UCSD-AML1 (cell line): Measurements from ENCODE around the gene IRAK2.

ENCODE experiments used
- DNase-seq: peaks from one replicate; lab custom pipeline; 2025; ENCODE audit not compliant: unreplicated experiment; lab: John Stamatoyannopoulos, UW

IRAK2 gene

DNA sequence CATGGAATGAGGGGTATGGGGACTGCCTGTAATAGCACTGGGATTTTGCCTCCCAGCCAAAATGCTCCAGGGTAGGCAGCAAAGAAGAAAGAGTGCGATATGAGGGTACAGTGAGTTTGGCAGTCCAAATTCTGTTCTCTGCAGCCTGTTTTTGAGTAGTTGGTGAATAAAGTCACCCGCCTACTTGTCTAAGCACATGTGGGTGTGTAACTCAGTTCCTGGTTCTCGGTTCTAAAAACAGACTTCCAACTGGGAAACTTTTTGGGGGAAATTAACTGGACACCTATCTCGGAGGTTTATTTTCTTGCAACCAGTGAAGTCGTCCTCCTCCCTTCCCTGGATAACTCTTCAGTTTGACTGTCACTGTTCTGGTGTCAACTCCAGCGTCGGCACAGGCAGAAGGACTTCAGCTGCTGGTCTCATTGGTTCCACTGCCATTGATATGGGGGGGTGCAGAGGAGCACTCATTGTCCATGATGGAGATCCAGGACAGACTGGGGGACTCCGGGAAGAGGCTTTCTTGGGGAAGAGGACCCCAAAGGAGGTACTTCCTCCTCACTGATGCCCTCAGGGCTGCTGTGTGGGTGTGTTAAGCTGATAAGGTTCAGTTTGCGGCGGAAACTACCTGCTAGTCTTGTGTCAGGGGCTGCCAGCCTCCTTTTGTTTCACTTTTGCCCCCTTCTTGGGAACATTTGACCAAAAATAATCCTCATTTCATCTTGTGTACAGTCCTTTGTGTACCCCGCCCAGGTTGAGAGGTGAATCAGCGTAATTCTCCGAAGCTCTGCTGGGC lies 114.9 kb downstream of the IRAK2 start:
- DNase-seq, result no peak

DNA sequence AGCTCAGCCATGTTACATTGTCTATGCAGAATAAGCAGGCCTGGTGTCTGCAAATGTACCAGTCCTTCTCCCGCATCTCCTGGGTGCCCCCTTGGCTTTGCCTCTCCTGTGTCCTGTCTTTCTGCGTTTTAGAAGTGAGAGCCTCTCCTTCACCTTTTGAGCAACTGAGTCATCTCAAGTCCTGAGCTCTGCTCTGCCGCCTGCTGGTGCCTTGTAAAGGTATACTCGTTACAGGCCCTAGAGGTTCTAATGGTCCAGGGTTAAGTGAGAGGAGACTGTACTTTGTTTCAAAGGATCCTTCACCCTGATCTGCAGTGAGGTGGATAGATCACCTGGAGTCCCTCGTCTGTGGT lies 115.4 kb downstream of the IRAK2 start:
- no peak for DNase-seq

DNA sequence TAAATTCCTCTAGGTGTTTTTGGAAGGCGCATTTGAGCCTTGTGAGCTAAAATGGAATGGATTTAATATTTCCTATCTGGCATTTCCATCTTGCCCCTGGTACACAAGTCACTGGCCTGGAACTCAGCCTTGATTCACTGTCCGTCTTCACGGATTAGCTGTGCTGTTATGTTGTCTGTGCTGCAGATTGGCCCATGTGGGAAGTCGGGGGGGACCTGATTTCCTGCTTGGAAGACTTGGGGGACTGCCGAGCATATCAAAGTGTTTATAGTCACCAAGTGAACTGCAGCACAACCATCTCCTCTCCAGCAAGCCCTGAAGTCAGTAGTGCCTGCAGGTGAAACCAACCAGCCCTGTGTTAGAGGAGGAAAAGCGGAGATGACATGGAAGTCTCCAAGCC lies 115.9 kb downstream of the IRAK2 start:
- DNase-seq, result no peak

DNA sequence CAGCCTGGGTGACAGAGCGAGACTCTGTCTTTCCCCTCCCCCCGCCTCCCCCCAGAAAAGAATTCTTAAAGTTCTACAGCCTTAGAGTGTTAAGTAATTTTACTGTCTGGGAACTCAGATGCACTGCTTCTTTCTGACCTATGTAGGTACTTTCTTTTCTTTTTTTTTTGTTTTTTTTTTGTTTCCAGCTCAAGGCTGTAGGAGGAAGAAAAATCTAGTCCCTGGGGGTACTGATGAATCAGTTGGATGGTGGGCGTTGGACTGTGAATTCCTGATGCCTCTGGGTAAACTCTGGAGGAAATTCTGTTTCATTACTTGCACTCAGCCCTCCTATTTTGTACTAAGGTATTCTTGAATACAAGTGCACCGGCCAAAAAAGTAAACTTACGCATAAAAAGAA lies 117.2 kb downstream of the IRAK2 start:
- DNase-seq, result no peak

DNA sequence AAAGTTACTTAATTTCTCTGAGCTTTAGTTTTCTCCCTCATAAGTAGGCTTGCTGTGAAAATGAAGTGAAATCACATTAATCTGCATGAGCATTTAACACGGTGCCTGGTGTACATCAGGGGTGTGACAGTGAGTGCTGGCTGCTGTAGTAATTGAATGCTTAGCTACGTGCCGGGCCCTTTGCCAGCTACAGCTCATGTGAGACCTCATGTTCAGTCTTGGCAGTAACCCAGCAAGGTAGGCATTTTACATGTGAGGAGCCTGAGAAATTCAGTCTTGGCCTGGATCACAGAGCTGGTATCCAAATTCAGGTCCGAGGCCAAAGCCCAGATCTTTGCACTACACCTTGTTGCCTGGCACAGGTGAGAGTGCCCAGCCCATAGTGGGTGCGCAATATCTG lies 118.9 kb downstream of the IRAK2 start:
- no peak for DNase-seq

DNA sequence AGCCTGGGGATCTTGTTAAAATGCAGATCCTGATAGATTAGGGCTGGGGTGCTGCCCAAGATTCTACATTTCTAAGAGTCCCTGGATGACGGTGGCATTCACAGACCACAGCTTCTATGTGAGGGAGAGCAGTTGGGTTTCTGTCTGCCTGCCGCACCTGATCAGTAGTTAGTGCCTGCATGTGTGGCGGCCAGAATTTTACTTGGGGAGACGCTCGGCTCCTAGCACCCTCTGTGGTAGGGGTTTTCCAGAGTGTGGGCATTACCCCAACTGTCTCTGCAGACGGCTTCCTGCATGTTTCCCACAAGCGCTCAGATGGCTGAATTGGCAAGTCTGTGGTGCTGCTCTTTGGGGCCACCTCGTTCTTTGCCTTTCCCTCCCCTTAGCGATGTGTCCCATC lies 119.8 kb downstream of the IRAK2 start:
- no peak for DNase-seq

DNA sequence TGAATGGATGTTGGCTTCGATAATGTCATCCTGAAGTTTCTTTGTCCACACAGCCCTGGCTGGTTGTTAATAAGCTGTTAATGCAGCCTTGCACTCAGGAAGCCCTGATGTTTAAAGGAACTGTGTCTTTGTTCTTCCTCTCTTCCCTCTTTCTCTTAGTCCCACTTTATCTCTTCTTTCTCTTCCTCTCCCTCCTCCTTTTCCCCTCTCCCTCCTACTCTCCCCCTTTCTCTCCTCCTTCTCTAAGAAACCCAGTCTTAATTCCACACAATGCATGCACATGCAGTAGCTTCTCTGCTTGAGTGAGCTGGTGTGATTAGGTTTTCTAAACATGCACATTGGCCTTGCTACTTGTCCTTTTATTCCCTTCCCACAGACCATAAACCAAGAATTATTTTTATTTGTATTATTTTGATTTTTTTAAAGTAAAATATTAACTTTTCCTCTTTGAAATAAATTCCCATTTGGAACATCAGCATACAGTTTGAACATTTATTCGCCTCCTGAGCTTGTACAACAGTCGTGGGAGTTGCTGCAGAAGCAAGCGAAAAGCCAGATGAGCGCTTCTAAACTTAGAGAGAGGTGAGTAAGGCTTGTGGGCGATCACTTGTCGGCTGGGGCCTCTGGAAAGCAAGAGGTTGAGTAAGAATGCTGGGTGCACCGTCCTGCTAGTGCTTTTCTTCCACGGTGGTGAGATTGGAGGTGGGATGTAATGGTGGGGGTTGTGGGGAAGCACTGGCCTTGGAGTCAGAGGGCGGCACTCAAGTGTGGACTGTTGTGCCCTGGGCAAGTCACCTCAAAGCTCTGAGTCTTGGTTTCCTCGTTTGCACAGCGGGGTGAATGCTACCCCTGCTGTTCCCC lies 120.8 kb downstream of the IRAK2 start:
- DNase-seq, result no peak

DNA sequence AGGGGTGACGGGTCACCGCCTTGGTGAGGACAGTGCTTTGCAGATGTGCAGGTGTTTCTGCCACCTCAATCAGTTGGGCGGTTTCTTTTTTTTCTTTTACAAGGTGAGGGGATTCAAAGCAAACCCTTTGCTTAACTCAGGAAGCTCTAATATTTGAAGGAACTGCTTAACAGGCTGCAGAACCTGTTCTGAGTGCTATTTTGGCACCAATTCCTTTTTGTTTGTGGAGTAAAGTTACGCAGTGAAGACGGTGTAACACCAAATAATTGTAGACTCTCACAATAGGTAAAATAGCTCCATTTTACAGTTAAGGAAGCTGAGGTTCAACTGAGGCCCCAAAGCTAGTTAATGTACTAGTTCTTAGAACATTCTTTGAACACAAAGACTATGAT lies 121.4 kb downstream of the IRAK2 start:
- no peak for DNase-seq

DNA sequence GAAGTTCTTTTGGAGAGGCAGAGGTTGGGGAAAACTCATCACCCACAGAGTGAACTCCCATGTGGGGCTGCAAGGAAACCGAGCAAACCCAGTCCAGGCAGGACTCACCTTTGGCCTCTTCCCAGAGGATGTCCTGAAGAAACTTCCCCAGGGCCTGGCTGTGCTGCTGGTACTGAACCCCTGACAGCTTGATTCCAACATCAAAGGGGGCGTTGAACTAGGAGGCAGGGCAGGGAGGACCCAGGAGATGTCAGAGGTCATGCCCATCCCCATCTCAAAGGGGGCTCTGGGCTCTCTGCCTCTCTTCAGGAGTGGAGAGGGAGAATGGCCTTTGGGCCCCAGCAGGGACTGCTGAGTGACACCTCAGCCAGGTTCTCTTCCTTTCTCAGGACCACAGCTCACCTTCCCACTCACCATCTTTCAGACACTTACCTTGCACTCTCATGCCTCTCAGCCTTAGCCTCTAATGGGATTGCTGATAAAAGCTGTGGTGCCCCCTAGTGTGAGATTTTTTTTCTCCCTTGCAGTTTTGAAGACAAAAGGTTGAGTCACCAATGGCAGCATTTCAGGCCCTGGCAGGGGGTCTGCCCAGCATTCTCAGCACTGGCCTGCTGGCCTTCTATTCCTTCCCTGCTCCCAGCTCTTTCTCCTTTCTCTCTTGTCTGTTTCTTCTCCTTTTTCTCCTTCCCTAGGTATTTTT lies 122.0 kb downstream of the IRAK2 start:
- no peak for DNase-seq

DNA sequence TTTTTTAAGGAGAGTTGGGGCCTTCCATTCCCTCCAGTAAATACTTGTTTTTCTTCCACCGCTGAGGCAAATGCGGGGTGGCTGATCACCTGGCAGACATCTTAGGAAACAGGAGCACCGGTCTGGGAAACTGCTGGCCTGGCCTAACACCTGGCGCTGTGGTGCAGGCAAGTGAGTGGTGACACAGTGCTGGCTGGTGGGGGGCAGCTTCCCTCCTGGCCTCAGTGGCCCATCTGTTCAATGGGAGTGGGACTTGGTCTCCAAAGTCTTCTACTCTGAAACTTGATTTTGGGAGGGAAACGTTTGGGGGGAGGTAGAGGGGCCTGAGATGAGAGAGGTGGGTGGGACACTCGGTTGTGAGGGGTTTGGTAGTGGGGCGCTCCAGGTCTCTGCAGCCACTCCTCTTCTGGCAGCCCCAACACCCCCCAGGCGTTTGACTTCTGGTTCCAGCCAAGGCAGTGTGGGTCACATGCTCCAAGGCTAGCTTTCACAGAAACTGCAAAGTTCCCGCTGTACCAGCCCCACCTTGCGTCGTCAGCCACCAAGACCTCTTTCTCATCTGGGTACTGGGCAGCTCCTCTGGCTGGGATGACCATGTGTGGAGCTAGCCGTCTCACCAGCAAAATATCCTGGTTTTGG lies 123.3 kb downstream of the IRAK2 start:
- DNase-seq, result no peak

DNA sequence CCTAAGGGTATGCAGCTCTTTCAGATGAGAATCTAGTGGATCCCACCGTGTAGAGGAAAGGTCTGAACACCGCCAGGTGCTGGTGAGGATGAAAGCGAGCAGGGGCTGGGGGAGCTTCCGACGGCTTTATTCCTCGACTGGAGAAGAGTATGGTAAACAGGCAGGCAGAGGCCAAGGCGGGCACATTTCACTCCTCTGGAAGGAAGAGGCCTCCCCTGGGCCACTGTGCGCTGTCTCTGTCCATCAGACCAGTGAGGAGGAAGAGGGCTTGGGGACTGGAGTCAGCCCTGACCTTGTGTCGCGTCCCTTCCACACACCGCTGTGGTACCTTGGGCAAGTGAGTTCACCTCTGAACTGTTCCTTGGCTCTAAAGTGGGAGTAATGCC lies 123.8 kb downstream of the IRAK2 start:
- no peak for DNase-seq

DNA sequence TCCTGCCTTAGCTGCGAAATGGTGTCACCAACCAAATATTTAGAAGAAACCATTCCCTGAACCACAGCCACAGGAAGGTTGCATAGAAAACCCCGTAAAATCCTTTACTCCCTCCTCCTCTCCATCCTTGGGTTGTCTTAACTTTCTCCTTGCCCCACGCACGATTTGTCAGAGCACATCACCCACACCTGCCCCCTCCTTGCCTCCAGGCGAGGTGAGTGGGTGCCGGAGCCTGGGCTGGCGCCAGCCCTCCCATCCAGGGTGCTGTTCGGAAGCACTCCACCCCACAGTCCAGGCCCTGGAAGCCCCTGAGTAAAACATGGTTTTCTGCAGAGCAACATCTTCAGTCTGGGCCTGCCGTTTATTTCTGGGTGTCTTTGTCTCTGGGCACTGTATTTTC lies 124.4 kb downstream of the IRAK2 start:
- DNase-seq, result no peak

DNA sequence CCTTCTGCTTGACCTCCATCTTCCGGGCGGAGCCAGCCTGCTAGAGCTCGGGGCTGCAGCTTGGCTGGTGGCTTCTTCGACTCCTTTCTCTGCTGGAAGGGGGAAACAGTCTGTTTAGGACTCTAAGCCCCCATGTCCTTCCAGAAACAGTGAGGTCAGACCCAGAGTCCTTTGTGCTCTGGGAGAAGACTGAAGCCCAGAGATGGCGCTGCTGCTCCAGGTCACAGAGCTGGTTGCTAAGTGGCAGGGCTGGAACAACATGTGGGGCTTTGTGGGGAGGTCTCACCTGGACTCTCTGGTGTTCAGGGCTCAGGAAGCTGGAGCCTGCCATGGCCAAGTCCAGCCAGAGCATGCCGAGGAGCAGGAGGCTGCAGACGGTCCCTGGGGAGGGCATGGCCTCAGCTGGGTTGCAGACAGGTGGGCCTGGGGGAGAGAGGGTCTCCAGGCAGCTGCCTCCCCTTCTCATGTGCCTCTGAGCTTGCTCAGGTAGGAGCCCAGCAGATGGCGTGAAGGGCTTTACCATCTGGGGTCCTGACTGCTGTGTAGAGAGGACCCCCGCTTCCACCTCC lies 125.2 kb downstream of the IRAK2 start:
- no peak for DNase-seq

DNA sequence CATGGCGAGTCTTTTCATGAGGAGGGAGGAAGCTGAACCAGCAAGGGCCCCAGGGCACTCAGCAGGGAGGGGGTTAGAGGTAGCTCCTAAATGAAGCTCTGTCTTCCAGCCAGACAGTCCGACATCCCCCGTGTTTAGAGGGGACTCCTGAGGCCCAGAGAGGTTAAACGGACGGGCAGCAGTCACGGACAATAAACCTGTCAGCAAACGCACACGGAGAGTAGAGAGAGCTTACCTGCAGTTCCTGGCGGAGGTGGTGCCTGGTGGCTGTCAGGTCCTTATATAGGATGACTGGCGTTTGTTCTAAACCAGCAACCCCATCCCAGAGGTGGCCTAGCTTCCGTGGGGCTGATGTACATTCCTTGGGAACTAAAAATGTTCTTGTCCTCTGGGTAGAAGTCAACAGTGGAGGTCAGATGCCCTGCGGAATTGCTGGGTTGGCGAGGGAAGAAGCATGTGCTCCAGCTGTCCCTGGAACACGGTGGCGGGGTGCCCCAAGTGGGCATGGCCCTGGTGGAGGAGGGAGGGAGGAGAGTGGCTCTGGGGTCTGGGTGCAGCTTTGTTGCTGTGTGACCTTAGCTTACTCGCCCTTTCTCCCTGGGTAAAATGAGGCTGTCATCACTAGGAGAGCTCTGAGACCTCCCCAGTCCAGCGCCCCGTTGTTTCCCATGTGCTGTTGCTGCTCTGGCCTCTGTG lies 125.9 kb downstream of the IRAK2 start:
- no peak for DNase-seq

DNA sequence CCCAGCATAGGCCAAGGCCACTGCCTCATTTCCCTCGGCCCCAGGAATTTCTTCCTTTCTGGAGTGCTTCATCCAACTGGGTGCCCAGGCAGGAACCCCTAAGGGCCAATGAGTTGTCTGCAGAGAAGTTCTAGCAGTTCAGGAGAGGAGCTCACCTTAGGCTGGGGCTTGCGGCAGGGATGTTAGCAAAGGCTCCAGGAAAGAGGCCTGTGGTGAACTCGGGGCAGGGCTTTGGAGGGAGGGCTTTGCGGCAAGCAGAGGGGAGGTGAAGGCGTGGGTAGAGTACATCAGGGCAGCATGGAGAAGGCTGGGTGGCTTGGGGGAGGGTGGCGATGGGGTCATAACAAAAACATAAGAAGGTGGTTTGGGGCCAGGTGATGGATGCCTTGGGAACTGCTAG lies 126.9 kb downstream of the IRAK2 start:
- no peak for DNase-seq

DNA sequence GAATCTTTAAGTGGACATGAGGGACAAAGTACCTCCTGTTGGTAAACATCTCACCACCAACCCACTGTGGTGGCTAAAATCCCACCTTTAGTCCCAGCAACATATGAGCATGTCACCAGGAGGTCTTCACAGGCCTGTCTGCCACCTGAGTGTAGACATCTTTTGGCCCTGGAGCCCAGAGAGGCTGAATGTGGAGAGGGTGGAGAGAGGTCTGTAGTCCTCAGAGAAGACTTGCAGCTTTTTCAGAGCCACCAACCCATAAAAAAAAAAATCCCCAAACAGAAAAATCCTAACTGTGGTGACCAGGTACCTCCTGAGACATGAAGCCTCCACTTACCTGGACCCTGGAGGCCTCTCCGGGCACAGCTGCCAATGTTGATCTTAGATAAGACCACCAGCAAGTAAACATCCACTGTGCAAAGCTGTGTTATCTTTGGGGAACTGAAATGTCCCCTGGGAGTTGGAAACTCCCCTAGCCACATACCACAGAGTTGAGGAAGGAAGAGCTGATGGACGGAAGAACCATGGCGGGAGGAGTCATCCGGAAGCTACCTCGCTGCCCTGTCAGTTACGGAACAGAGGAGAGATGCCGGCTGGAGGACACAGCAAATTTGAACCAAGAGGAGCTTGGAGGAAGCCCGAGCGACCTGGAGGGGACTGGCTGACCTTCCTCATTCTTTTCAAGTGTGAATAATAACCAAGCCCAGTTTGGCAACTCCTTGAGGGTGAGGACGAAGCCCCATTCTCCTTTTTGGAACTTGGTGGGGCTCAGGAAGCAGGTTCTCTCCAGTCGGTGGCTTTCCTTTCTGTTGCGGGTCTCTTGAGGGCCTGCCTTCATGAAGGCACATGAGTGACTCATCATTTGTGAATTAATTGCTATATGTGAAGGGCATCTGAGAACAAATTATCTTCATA lies 128.0 kb downstream of the IRAK2 start, which contains the start of gene GHRL:
Gene GHRL (minus strand): TSS at position 443 of the 915 bp plus-strand sequence. CDS start 2,767 bp downstream, outside the sequence.
- DNase-seq, result peak; percentile 81
